Ascending aorta (tissue), 2 donors: ENCODE measurements around the gene TM7SF2. TPM values are rescaled to one million over a fixed set of nuclear protein-coding genes. Genes with fewer than 3 reads are reported as not detected.
A peak's percentile ranks its signal among the peaks of the same experiment; 100 is the strongest.
"Not testable (repeated sequence)": the region's sequence is repeated elsewhere in the genome, so short reads cannot be mapped to it uniquely, and the experiment has no call there.

Experiments
- DNase-seq, 2 donors: peaks; one replicate each; pipeline ENCODE4 v3.0.0-alpha.2; 2019; ENCODE audit warnings: low spot score in 2 of 2
- H3K27ac ChIP-seq, 2 donors: fragments of 200-600 bp; sonication (generic); one replicate each; pipeline ENCODE4 v1.5.1; 2016 to 2017; ENCODE audit warnings: mild to moderate bottlenecking in 1 of 2
- H3K27me3 ChIP-seq: fragments of 200-600 bp; sonication (generic); one replicate; pipeline ENCODE4 v1.5.1; 2017
- H3K36me3 ChIP-seq, 2 donors: fragments of 200-600 bp; sonication (generic); one replicate each; pipeline ENCODE4 v1.5.1; 2016
- H3K4me1 ChIP-seq, 2 donors: fragments of 200-600 bp; sonication (generic); one replicate each; pipeline ENCODE4 v1.5.1; 2016 to 2017; ENCODE audit warnings: mild to moderate bottlenecking in 1 of 2
- H3K4me3 ChIP-seq, 2 donors: fragments of 200-600 bp; sonication (generic); one replicate each; pipeline ENCODE4 v1.5.1; 2016 to 2017; ENCODE audit warnings: mild to moderate bottlenecking in 1 of 2
- H3K9me3 ChIP-seq, 2 donors: fragments of 200-600 bp; sonication (generic); one replicate each; pipeline ENCODE4 v1.5.1; 2016
- intact Hi-C: fragments of 100-400 bp; cut with DNase I; formaldehyde crosslinking; loops from one replicate; pipeline ENCODE4 v1.15.1; 2023
- total RNA-seq: library from RNA; depleted of rRNA; stranded (reverse); fragments of >200 nt; gene quantifications from one replicate; pipeline ENCODE4 v1.1.0, GENCODE V29; 2016
- TF ChIP-seq, protein P1 (sequence below), 3 experiments: fragments of 200-600 bp in 2 of 3; fragments of 450-650 bp in 1 of 3; sonication (generic) in 2 of 3; IDR thresholded peaks; one replicate each; pipeline ENCODE4 v1.5.1; 2016 to 2019; ENCODE audit warnings: antibody characterized with exemption in 3 of 3, mild to moderate bottlenecking in 1 of 3, moderate library complexity in 1 of 3

The TM7SF2 gene
- total RNA-seq, 1 donor from 2014 or later = 10.6 TPM

DNA sequence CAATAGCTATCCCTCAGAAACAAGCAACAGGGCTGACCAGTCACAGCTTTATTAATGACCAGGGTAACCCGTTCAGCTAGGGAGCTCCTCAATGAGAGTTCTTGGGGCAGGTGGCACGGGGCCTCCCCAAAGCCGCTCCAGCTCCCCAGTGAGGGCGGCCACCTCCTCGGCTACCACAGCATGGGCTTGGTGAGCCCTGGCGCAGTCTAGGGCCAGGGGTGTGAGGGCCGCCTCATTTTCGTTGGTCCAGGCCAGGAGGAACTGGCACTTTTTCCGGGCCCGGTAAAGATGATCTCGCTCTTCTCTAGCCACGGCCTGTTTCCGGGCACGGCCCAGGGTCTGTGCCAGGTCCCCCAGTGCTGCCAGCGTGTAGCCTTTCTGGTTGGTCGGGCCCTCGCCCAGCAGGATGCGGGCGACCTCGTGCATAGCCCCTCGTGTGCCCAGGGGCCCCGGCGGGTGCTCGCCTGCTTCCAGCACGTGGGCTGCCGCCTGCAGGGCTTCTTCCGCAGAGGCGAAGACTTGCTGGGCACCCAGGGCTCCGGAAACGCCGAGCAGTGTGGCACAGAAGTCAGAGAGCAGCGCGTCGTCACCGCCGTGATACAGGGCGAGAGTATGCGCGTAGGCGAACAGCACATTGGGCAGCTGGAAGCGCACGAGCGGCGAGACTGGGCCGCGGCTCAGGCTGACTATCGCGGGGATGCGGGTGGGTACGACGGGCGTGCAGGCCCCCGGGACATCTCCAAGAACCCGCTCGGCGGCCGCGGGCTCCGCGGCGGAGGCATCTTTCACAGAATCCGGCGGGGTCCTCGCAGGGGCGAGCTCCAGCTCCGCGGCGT, 4.9 kb downstream of the TM7SF2 start:
- DNase-seq = no peak
- Histone ChIP-seq H3K4me1 (peaks cover 26 to 40% of the 10 kb centered on the region in 2 donors), H3K27ac (peak overlapping the region; percentile 71 to 93), H3K27me3 (no peaks in the 10 kb centered on the region), H3K36me3 (peaks cover 16 to 43% of the 10 kb centered on the region in 2 donors), H3K9me3 (no peaks in the 10 kb centered on the region), H3K4me3 (peak overlapping the region; percentile 87 to 97)
- intact Hi-C loops = loop anchor here (1.0 to 10.0 kb wide), 5 partner anchors 20 to 262 kb away; partner anchors contain the start of genes ATG2A, CDCA5, VPS51 and ZFPL1
- TF ChIP-seq, protein P1, sequence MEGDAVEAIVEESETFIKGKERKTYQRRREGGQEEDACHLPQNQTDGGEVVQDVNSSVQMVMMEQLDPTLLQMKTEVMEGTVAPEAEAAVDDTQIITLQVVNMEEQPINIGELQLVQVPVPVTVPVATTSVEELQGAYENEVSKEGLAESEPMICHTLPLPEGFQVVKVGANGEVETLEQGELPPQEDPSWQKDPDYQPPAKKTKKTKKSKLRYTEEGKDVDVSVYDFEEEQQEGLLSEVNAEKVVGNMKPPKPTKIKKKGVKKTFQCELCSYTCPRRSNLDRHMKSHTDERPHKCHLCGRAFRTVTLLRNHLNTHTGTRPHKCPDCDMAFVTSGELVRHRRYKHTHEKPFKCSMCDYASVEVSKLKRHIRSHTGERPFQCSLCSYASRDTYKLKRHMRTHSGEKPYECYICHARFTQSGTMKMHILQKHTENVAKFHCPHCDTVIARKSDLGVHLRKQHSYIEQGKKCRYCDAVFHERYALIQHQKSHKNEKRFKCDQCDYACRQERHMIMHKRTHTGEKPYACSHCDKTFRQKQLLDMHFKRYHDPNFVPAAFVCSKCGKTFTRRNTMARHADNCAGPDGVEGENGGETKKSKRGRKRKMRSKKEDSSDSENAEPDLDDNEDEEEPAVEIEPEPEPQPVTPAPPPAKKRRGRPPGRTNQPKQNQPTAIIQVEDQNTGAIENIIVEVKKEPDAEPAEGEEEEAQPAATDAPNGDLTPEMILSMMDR (IDR thresholded peaks at IDR 0.05) = no peak

DNA sequence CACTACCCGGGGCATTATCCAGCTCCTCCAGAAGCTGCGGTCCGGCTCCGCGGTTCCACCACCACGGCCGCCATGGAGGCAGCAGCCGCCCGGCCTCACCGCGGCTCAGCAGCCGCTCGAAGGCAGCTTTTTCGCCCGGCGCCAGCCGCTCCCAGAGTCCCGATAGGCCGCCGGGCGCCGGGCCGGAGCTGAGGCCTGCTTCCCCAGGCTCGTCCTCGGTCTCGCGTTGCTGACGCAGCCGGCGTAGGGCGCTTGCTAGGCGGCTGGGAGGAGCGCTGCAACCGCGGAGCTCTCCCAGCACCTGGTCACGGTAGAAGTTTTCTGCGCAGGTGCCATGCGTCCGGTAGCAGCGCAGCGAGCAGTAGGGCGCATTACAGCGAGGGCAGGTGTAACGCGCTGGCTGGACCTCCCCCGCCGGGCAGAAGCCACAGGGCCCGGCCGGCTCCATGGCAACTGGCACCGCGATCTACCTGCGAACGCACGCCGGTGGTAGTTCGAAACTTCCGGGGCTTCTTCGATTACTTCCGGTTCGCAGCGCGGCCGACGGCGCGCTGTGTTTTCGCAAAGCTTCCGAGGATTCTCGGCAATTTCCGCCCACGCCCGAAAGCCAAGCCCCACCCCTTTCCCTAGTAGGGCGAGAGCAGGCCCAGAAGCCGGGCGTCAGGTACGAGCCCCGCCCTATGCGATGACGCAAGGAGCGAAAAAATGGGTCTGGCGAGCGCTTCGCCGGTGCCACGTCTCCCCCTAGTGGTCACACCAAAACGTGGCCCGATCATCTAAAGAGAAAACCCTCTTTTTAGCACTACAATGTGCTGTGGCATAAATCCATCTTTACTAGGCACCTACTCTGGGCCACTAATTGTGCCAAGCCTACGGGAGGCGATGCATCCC, 5.8 kb downstream of the TM7SF2 start, which contains the start of gene ZNHIT2:
Gene ZNHIT2, minus strand, starts transcription at position 496 of the 891 bp plus-strand sequence. Its CDS starts 48 bp downstream, at position 448.
- Histone ChIP-seq H3K36me3 (peaks cover 16 to 43% of the 10 kb centered on the region in 2 donors), H3K4me3 (peak within 1 kb of the TSS; percentile 87 to 97), H3K4me1 (peaks cover 27 to 33% of the 10 kb centered on the region in 2 donors), H3K27me3 (no peaks in the 10 kb centered on the region), H3K27ac (peak within 1 kb of the TSS; percentile 71 to 93), H3K9me3 (no peaks in the 10 kb centered on the region)
- intact Hi-C loops = loop anchor here (1.0 to 10.0 kb wide), 5 partner anchors 21 to 263 kb away; partner anchors contain the start of genes ATG2A, CDCA5, VPS51 and ZFPL1
- TF ChIP-seq, protein P1 (IDR thresholded peaks at IDR 0.05) = peak; percentile 92 to 97 (median 93)
- DNase-seq = peak; percentile 96 to 100

DNA sequence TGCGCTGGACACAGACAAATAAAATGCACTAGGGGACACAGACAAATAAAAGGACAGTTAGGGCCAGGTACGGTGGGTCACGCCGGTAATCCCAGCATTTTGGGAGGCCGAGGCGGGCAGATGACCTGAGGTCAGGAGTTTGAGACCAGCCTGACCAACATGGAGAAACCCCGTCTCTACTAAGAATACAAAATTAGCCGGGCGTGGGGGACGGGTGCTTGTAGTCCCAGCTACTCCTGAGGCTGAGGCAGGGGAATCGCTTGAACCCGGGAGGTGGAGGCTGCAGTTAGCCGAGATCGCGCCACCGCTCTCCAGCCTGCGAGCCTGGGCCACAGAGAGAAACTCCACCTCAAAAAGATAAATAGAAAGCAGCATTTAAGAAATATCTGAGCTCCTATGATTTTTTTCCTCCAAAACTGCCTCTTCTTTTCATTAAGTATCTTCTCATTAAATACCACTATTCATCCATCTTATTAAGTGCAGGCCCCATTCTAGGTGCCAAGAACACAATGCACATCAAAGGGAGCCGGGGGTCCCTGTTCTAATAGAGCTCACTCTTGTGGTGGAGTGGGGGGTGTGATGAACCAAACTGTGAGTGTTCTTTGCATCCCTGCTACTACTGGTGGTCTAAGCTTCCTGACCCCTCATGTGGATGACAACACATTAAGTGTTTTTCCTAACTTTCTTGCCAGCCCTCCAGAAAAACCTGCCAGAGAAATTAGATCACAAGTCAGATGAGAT, 6.6 kb downstream of the TM7SF2 start:
- Histone ChIP-seq H3K9me3 (no peaks in the 10 kb centered on the region), H3K27ac (peak overlapping the region in 1 of 2 donors; percentile 17), H3K4me3 (no peak overlapping the region), H3K36me3 (peaks cover 16 to 43% of the 10 kb centered on the region in 2 donors), H3K4me1 (peaks cover 25 to 31% of the 10 kb centered on the region in 2 donors), H3K27me3 (no peaks in the 10 kb centered on the region)
- TF ChIP-seq, protein P1 (IDR thresholded peaks at IDR 0.05) = no peak
- DNase-seq = no peak
- intact Hi-C loops = loop anchor here (5.0 to 10.0 kb wide), 2 partner anchors 201 to 263 kb away; partner anchors contain the start of gene ATG2A

DNA sequence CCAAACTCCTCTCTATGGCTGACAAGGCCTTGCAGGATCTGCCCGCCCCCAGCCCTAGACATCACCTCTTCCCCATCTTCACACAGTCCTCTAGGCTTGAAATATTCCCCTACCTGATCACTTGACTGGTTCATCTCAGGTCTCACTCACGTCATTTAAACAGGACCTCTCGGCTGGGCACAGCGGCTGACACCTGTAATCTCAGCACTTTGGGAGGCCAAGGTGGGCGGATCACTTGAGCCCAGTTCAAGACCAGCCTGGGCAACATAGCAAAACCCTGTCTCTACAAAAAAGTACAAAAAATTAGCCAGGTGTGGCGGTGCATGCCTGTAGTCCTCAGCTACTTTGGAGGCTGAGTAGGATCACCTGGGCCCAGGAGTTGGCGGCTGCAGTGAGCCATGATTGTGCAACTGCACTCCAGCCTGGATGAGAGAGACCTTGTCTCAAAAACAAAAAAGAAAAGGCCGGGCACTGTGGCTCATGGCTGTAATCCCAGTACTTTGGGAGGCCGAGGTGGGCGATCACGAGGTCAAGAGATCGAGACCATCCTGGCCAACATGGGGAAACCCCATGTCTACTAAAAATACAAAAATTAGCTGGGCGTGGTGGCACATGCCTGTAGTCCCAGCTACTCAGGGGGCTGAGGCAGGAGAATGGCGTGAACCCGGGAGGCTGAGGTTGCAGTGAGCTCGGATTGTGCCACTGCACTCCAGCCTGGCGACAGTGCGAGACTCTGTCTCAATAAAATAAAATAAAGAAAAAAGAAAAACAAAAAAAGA, 7.4 kb downstream of the TM7SF2 start:
- not testable (repeated sequence) for H3K4me3 ChIP-seq, H3K27me3 ChIP-seq, H3K27ac ChIP-seq, H3K9me3 ChIP-seq, DNase-seq
- Histone ChIP-seq H3K4me1 (peaks cover 23 to 28% of the 10 kb centered on the region in 2 donors), H3K36me3 (peaks cover 16 to 43% of the 10 kb centered on the region in 2 donors)
- intact Hi-C loops = loop anchor here (5.0 to 10.0 kb wide), 2 partner anchors 202 to 264 kb away; partner anchors contain the start of gene ATG2A

DNA sequence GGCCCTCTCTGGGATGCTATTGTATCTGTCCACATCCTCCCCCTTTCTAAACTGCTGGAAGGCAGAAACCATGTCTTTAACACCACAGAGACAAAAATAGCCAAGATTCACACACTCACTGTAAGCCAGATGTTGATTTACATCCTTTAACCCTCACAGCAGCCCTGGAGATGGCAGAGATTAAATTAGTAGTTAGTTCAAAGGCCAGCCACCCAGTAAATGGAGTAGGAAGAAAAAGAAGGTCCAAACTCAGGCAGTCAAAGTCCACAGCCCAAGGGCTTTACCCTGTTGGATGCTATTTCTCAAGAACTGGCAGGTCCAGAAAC, 8.0 kb downstream of the TM7SF2 start:
- peaks cover 23 to 28% of the 10 kb centered on the region in 2 donors for H3K4me1 ChIP-seq
- no peaks in the 10 kb centered on the region for H3K9me3 ChIP-seq
- intact Hi-C loops = loop anchor here (5.0 to 10.0 kb wide), 2 partner anchors 202 to 265 kb away; partner anchors contain the start of gene ATG2A
- H3K4me3 ChIP-seq = no peak overlapping the region
- no peaks in the 10 kb centered on the region for H3K27me3 ChIP-seq
- TF ChIP-seq, protein P1 (IDR thresholded peaks at IDR 0.05) = no peak
- no peak for DNase-seq
- H3K27ac ChIP-seq = no peak overlapping the region
- peaks cover 16 to 46% of the 10 kb centered on the region in 2 donors for H3K36me3 ChIP-seq
